NCI-H2081 (cell line): Measurements from ENCODE around the gene DDX5.
A peak's percentile ranks its signal among the peaks of the same experiment; 100 is the strongest.

Experiments used
- DNase-seq, 2 experiments: peaks; one replicate each; lab custom pipeline; 2025; lab: John Stamatoyannopoulos, UW

The DDX5 gene

DNA sequence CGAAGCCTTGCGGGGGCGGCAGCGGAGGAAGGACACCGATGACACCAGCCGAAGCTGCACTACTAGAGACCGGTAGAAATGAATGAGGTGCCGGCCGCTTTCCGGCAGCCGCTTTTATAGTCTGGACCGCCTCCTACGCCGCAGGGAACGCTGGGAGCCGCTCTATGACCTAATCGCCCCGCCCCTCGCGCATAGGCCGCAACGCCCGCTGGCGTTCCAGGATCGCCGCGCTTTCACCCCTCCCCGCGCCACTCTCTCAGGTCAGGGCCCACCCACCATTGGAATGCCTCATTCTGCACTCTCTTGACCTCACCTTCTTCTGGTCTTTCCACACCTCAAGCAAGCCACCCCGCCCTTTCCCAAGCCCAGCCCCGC, at the start of gene DDX5:
Gene DDX5 (minus strand): TSS at position 89 of the 375 bp plus-strand sequence. CDS start 170 bp downstream, outside the sequence.
- peak; percentile 97 to 98 for DNase-seq

DNA sequence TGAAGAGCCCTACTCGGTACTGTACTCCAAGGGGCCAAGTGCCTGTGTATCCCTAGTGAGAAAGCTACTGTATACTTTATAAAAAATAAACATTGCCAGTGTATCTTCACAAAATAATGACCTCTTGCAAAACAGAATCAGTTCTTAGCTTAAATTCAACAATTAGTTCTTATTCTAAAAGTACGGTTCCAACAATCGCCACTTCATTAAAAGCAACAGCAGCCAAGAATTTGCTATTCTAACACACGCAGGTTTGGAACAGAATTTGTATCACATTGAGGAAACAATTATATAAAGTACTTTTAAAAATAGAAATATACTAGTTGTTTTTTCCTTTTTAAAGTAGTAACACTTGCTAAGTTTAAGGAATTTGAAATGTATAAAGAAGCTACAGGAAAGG, 49.2 kb upstream of the DDX5 start:
- no peak for DNase-seq

DNA sequence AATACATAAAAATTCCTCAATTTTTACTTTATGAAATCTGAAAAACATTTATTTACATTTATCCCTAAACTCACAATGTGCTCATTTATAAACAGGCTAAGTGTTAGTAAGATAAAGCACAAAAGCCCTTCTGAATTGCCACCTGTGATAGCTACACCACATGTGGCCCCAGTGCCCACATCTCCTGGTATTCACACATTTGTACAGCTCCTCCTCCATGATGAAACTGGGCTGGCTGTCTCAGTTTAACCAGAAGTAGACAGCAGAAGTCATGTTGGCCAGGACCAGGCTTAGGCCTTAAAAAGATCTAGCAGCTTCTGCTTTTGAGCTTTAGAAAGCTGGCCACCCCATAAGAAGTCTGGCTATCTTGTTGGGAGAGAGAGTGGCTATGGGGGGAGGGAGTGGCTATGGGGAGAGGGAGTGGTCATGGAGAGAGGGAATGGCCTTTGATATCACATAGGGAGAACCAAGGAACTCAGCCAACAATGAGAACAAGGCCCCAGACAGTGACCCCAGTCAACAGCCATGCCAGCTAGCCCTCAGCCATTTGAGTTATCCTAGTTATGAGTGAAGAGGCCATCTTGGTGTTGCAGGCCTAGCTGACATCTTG, 48.0 kb upstream of the DDX5 start:
- no peak for DNase-seq

DNA sequence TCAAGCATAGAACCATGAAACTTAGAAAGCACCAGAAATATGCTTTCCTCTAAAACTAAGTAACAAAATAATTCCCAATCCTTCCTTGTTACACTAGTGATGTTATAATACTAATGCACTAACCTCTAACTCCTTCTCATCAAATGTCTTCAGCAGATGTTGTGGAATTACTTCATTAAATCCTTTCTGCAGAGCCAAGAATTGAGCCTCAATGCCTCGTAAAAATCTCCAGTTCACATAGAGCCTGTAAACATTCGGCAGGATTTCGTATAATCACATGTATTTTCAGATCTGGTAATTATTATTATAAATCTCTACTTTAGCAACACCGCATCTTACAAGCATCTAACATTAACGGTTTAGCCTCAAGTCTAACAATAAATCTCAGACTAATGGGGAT, 45.4 kb upstream of the DDX5 start:
- DNase-seq, result no peak

DNA sequence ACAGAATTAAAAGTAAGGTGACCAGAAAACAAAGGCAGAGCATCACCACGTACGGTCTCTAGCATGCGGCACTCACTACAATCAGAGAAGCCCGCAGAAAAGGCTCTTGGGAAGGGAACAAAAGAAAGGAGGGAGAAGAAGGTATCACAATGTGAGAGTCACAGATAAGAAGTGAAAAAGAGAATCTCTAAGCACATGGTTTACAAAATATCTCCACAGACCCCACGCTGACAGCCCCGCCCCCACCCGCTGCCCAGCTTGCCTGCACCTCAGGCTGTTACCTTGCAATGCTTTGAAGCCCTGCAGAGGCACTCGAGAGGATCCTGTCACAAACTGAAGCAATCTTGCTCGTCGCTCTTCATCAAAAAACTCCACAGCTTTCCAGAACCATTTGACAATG, 41.2 kb upstream of the DDX5 start:
- DNase-seq, result no peak

DNA sequence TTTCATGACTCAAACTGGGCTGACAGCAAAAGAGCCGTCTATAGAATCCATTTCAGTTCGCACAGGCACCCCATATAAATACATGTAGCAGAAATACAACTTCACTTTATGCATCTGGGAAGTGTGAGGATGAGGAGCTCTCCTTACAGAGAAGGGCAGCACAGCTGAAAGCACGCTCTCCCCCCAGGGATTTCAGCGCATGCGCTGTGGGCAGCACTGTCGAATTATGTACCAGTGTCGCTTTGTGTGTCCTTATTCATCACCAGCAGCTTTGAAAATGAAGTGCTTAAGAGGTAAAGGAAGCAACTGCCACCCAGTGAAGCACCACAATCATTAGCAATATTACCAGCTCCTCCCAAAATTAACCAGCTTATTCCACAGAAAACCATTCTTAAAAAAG, 40.6 kb upstream of the DDX5 start:
- no peak for DNase-seq

DNA sequence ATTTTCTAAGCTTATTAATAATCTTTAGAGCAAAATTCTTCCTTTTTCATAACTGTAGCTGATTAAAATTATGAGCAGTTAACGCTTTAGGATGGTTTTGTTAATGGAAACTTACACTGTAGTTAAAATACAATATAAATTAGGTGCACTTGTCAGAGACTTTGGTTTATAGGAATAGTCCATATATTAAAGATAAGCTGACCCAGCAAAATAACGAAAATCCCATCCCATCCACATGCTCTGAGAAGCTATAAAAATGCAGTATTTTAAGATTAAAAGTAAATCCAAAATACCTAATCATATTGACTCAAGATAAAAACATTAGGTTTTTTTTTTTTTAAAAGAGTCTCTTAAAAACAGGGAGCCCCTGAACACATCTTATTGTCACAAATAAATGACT, 38.7 kb upstream of the DDX5 start:
- DNase-seq, result no peak

DNA sequence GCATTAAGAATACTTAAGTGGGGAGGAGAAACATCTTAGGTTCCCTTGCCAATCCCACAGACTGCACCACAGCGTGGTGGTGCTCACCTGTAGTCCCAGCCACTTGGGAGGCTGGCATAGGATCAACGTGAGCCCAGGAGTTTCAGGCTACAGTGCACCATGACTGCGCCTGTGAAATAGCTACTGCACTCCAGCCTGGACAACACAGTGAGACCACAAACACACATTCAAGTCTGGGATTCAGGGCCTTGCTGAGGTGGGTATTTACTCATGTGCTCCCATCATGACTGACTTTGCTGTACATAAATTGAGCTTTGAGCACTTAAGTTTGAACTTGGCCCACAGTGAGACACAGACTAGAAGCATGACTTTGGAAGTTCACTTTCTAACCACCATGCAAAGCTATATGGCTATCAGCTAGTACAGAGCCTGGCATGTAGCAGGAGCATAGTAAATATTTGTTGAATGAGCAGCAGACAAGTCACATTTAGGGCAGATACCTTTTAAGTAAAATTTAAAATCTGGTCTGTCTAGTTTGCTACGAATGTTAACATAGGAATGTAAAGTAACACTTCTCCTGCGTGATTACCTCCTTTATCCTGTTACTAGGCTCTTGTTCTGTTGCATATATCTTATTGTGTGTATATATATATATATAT, 34.2 kb upstream of the DDX5 start:
- no peak for DNase-seq

DNA sequence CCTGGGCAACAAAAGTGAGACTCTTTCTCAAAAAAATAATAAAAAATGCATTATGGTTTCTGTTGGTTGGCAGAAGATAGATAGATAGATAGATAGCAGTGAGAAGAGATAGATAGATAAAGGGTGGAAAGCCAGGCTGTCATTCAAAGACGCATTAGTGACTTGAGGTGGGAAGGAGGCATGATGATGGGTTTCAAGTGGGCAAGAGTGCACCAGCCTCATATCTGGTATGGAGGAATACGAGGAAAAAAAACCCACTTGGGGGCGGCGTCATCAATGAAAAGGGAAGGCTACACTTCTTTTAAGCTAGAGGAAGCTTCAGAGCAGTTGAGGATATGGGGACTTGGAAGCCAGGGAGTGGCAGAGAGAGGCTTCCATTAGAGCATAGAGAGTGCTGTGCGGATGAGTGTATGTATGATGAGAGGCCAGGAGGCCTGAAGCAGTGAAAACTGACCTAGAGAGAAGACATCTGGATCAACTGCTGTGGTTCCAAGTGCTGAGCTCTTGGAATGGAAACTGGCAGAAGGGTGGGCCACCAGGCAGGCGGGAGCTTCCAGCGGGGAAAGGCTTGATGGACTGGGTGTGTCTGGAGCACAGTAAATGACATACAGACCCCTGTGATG, 32.5 kb upstream of the DDX5 start:
- no peak for DNase-seq

DNA sequence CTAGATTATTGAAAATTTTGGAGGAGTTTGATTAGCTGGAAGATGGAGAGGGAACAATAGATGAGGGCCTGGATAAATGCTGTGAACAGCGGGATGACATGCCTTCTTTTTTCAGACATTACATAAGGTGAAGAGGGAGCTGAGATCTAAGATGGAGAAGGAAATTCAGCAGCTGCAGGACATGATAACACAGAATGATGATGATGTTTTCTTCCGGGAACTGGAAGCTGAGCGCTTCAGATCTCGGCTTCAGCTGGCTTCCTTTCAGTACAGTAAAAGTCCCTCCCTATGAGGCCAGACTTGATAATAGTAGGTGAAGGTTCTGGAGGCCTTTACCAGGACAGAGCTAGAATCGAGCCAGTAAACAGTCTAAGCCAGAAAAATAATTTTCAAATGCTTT, 31.4 kb upstream of the DDX5 start:
- no peak for DNase-seq

DNA sequence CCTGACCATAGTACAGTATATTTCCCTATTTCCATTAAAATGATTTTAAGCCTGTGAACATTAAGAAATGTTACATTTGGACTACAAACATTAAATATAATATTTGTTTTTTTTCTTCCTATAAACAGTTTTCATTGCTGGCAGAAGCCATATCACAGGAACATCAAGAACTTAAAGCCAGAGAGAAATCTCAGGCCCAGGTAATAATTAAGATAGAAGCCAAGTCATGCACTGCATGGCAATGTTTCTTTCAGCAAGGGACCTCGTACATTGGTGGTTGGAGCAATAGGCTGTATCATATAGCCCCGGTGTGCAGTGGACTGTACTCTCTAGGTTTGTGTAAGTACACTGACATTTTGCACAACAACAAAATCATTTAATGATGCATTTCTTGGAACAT, 30.8 kb upstream of the DDX5 start:
- no peak for DNase-seq

DNA sequence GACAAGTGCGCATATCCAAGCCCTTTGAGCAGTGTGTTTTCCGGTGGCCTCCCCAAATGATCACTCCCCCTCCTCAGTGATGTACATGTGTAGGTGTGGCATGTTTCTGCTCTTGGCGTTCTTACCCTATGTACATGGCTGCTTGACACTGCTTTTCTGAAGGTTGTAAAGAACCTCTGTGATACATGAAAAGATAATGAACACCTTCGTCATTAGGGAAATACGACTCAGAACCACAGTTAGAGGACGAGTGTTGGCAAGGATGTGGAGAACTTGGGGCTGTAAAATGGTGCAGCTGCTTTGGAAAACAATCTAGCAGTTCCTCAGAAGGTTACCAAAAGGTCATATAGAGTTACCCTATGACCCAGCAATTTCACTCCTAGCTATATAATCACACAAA, 29.3 kb upstream of the DDX5 start:
- no peak for DNase-seq

DNA sequence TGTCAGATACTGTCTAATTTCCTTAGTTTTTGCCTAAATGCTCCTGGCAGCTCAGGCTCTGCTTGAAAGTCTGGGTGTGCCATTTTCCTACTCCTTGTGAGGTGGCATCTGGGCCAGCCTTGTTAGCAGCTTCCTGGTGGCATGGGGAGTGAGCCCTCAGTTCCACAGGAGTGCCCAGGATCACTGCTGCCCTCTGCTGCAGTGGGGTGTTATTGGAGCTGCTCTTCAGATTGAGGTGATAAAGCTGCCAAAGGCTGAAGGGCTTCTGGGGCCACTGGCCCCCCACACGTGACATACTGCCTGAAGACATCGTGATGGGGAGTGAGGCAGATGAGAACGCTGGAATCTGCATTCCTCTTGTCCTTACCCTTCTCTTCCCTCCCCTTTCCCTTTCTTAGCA, 28.1 kb upstream of the DDX5 start:
- DNase-seq, result peak in 1 of 2 experiments; percentile 15

DNA sequence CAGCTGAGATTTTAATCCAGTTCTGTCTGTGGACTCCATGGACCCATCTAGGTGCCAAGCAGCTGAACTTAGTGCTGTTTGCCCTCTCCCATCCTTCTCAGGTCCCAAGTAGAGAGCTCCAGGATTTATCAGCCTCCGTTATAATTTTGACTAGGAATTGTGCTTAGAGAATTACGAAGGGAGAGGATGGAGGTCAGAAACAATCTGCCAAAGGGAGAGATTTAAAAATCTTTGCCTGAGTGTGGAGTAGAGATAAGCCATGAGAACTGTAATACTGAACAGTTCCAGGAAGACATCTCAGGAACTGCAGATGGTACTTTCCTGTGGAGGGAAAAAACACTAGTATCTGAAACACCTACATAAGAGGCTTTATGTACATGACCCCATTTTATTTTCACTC, 27.7 kb upstream of the DDX5 start:
- no peak for DNase-seq

DNA sequence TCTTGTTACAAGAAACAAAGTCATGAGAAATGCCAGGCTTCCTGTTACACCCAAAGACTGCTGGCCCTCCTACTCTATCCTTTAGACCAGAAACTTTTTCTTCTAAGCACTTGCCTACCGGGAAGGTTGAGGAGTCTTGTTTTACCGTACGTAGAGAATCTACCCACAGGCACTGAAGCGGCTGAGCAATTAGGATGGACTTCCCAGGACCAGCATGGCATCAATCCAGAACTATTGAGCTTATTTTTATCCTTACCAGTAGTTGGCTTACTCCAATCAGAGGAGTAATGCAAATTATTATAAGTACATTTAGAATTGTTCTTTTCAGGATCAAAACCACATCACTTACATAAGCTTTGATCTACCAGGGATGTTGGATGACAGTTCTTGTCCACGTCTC, 26.3 kb upstream of the DDX5 start:
- no peak for DNase-seq

DNA sequence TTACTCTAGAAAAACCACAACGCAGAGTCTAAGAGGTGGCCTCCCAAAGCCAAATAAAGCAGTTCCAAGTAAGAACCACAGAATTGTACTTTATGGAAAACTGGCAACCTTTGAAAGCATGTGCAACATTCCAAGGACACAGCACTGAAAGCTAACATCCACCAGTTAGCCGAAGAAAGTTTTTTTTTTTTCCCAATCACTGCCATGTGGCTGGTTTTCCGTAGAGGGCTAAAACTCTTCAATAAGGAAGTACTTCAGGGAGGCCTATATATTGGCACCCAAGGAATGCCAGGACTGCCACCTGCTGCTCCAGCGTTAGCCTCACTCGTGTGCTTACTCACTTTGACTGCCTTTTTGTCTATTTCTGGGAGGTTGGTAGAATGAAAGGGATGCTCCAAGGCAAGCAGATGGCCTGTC, 25.9 kb upstream of the DDX5 start:
- DNase-seq, result no peak

DNA sequence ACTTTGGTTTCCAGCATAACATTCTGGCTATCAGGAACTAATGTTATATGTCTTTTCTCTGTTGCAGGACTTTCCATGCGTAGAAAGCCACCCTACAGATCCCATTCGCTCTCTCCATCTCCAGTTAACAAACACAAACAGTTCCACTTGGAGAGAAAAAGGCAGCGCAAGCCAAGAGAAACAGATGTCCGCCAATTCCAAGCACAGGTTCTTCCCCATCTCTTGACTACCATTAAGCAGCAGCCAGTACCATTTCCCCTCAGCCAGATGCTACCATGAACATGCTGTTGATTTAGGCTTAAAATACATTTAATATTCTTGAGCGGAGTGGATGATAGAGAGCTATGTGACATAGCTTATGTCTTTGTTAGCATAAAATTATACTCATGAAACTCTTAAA, 23.1 kb upstream of the DDX5 start:
- no peak for DNase-seq

DNA sequence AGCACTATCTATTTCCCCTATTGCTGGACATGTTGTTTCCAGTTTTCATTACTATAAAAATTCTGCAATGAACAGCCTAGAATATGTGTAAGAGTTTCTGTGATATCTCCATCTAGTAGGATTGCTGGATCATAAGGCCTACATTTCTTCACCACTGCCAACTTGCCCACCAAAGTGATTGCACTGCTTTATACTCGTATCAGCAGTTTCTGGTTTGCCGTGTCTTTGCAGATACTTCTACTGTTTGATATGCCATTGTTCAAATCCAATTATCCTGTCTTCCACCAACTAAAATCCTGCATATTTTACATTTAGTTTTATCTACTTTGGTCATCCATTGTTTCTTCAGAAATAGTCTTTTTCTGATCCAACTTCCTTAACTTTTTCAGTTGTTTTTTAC, 21.8 kb upstream of the DDX5 start:
- DNase-seq, result no peak

DNA sequence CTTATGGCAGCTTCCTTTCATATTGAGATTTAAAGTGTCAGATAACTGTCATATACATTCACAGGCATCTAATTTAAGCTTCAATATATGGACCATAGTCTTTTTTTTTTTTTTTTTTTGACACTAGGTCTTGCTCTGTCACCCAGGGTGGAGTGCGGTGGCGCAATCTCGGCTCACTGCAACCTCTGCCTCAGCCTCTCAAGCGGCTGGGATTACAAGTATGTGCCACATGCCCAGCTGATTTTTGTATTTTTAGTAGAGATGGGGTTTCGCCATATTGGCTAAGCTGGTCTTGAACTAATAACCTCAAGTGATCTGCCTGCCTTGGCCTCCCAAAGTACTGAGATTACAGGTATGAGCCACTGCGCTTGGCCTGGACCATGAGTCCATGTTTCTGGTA, 14.3 kb upstream of the DDX5 start:
- no peak for DNase-seq

DNA sequence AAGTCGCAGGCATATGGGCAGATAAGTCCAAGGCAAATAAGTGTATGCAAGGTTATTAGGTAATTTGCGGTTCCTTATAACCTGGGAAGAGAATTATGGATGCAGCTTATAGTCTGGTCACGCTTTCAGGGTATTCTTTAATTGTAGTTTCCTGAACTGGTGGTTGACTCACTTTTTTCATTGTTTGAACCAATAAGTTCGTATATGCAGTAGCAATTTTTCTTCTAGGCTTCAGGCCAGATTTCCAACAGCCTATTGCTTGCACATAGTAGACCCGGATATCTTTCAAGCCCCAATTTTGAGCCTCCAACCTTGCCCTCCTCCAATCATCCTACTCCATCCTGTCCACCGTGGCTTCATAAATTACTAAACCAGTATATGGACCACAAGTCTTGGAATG, 13.5 kb upstream of the DDX5 start:
- no peak for DNase-seq

DNA sequence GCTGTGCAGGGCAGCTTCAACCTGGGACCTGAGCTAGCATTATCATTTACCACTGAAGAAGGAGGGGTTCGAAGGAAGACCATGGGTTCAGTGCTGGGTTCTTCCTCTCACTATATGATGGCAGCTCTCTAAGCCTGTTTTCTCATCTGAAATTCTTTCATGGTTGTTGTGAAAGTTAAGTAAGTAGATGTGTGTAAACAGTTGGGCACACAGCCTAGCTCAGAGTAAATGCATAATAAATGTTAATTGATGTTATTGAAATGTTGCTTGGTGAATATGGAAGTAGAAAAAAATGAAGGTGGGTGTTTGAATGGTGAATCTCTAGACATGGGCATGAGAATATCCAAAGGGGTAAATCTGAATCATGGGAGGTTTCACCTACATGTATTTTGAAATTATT, 9.7 kb upstream of the DDX5 start:
- no peak for DNase-seq

DNA sequence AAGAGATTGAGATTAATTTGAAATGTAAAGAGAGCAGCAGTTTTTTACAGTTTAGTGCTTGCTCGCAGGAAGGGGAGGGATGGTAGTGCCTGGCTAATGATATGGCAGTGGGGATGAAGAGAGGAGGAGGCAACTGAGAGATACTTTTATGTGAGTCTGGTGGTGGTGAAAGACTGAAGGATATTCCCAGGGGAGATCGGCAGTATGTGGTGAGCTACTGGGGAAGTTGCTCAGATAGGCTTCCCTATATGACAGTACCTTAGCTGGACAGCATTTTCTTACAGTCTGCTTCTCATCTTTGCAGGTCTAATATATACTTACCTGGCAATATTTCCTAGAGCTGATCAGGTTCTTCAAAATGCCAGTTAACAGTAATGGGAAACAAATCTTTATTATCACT, 9.3 kb upstream of the DDX5 start:
- no peak for DNase-seq

DNA sequence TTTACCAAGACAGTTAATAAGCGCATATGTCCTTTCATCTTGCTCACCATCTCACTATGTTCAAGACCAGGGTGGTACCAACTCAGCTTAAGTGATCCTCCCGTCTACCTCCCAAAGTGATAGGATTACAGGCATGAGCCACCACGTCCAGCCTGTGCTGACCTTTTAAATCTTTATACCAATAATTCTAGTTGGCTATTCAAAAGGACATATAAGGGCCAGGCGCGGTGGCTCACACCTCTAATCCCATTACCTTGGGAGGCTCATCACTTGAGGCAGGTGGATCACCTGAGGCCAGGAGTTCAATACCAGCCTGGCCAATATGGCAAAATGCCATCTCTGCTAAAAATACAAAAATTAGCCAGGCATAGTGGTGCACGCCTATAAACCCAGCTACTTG, 3.1 kb upstream of the DDX5 start:
- no peak for DNase-seq

DNA sequence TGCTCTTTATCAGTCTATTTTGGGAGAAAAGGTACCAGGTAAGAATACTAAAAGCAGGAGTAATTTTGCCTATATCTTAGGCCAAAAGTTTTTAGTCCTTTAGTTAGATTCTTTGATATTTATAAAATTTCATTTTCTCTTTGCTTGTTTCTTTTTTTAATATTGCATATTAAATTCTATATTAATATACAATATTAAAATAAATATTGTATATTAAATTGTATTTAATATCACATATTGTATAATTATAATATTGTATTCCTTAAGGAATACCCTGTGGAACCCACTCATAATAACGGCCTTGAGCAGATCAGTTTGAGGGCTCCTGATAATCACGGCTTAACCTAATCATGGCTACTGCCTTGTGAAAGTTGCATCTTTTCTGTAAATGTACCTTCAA, 2.6 kb upstream of the DDX5 start:
- no peak for DNase-seq
